NB4 (cell line): ENCODE measurements around the gene AREL1.

Source experiments
- POLR2A ChIP-seq: IDR thresholded peaks from 2 replicates; pipeline ENCODE4 v1.6.1; 2011; ENCODE audit warnings: mild to moderate bottlenecking; ENCODE audit not compliant: insufficient read length; ENCODE audit errors: extremely low read depth
- TF ChIP-seq, protein P1 (sequence below): IDR thresholded peaks from one replicate; pipeline ENCODE4 v1.5.1; 2012; ENCODE audit warnings: low read depth, low read length
- TF ChIP-seq, protein P2 (sequence below): IDR thresholded peaks from 2 replicates; pipeline ENCODE4 v1.6.1; 2011; ENCODE audit warnings: low read depth, low read length

DNA sequence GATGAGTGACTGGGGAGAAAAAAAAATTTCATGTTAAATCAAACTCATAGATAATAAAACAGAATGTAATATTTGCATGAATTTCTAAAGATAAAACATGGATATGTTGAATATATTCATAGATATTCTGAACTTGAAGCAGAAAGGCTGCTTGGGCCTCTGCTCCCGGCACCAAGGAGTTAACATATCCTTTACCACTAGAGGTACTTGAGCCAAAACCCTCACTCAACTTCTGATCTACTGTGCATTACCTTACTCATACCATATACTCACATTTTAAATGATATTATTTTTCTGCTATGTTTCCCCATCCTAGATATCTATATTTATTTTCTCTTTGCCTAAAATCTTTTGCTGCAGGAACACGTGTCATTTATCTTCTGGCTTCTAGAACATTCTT, 14.9 kb downstream of the AREL1 start:
- TF ChIP-seq, protein P1, sequence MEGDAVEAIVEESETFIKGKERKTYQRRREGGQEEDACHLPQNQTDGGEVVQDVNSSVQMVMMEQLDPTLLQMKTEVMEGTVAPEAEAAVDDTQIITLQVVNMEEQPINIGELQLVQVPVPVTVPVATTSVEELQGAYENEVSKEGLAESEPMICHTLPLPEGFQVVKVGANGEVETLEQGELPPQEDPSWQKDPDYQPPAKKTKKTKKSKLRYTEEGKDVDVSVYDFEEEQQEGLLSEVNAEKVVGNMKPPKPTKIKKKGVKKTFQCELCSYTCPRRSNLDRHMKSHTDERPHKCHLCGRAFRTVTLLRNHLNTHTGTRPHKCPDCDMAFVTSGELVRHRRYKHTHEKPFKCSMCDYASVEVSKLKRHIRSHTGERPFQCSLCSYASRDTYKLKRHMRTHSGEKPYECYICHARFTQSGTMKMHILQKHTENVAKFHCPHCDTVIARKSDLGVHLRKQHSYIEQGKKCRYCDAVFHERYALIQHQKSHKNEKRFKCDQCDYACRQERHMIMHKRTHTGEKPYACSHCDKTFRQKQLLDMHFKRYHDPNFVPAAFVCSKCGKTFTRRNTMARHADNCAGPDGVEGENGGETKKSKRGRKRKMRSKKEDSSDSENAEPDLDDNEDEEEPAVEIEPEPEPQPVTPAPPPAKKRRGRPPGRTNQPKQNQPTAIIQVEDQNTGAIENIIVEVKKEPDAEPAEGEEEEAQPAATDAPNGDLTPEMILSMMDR: no peak
- no peak for TF ChIP-seq POLR2A
- TF ChIP-seq, protein P2, sequence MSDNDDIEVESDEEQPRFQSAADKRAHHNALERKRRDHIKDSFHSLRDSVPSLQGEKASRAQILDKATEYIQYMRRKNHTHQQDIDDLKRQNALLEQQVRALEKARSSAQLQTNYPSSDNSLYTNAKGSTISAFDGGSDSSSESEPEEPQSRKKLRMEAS: no peak
